ENCODE measurements around the gene TTI1. TPM values are rescaled to one million over a fixed set of nuclear protein-coding genes. Genes with fewer than 3 reads are reported as not detected.
A peak's percentile ranks its signal among the peaks of the same experiment; 100 is the strongest.

TTI1 gene
- total and polyA plus RNA-seq, 2 of the 13 experiments (the other 11 are each of a cell fraction or from before 2014, with no cell fraction given) = 22.9 to 39.8 TPM

DNA sequence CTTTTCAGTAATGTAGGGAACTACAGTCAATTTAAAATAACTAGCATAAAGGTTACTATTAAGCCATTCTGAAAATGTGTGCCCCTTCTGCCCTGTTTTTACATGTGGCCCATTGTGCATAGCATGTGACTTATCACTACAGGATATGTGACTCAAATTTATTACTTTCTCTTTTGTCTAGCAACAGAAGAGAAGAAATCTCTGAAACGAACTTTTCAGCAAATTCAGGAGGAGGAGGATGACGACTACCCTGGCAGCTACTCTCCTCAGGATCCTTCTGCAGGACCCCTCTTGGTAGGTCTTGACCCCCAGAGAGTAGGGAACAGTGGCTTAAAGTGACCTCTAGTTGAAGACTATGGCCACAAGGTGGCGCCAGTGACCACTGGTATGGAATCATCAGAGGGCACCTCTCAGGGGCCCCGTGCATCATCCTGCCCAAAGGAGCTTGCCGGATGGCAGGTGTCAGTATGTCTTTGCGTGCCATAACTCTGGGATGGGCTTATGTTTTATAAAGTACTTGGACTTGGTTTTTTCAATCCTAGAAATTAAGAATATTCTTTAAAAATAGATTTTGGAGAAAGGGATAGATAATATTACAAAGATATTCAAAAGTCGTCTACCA is 24.2 kb upstream of the TTI1 start (continued):
- TF ChIP-seq ZBTB26 (CRISPR knock-in tag; IDR thresholded peaks at IDR 0.05; ENCODE audit: borderline replicate concordance) = 0 out of 2 replicates have a peak, but pooled peaks have one; percentile 39
- TF ChIP-seq KLF16 (CRISPR knock-in tag; IDR thresholded peaks at IDR 0.05) = peak in 1 of 2 experiments; percentile 45; a peak in 1 of 4 replicates
- TF ChIP-seq, protein P1, sequence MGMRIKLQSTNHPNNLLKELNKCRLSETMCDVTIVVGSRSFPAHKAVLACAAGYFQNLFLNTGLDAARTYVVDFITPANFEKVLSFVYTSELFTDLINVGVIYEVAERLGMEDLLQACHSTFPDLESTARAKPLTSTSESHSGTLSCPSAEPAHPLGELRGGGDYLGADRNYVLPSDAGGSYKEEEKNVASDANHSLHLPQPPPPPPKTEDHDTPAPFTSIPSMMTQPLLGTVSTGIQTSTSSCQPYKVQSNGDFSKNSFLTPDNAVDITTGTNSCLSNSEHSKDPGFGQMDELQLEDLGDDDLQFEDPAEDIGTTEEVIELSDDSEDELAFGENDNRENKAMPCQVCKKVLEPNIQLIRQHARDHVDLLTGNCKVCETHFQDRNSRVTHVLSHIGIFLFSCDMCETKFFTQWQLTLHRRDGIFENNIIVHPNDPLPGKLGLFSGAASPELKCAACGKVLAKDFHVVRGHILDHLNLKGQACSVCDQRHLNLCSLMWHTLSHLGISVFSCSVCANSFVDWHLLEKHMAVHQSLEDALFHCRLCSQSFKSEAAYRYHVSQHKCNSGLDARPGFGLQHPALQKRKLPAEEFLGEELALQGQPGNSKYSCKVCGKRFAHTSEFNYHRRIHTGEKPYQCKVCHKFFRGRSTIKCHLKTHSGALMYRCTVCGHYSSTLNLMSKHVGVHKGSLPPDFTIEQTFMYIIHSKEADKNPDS (CRISPR knock-in tag; IDR thresholded peaks at IDR 0.05) = no peak
- peak; percentile 95 for TF ChIP-seq SMC3 (IDR thresholded peaks at IDR 0.05; ENCODE audit: low read length)
- TF ChIP-seq RXRB (CRISPR knock-in tag; IDR thresholded peaks at IDR 0.05; ENCODE audit: borderline replicate concordance) = 0 out of 2 replicates have a peak, but pooled peaks have one; percentile 43
- TF ChIP-seq CTCF (CRISPR knock-in tag; IDR thresholded peaks at IDR 0.05) = peak; percentile 98
- no peak for TF ChIP-seq ZNF256 (CRISPR knock-in tag; conservative IDR thresholded peaks at IDR 0.05)
- peak; percentile 56; the same call in 1 of the 2 replicates for TF ChIP-seq ZSCAN9 (CRISPR knock-in tag; IDR thresholded peaks at IDR 0.05; ENCODE audit: borderline replicate concordance)
- peak; percentile 38; the same call in 1 of the 2 replicates for TF ChIP-seq RXRA (CRISPR knock-in tag; IDR thresholded peaks at IDR 0.05)
- peak; percentile 55; the same call in 1 of the 2 replicates for TF ChIP-seq BORCS8-MEF2B (CRISPR knock-in tag; IDR thresholded peaks at IDR 0.05)
- TF ChIP-seq DNMT3B (CRISPR knock-in tag; conservative IDR thresholded peaks at IDR 0.05) = peak; percentile 54; the same call in 1 of the 2 replicates
- TF ChIP-seq IRF2 (CRISPR knock-in tag; IDR thresholded peaks at IDR 0.05) = 0 out of 2 replicates have a peak, but pooled peaks have one; percentile 31
- TF ChIP-seq ZSCAN20 (CRISPR knock-in tag; IDR thresholded peaks at IDR 0.05; ENCODE audit: borderline replicate concordance) = 0 out of 2 replicates have a peak, but pooled peaks have one; percentile 15
- TF ChIP-seq HDAC2 (CRISPR knock-in tag; IDR thresholded peaks at IDR 0.05) = peak; percentile 35; the same call in 1 of the 2 replicates
- TF ChIP-seq XRCC5 (optimal IDR thresholded peaks at IDR 0.05; ENCODE audit: low read length) = peak; percentile 92
- TF ChIP-seq, protein P2, sequence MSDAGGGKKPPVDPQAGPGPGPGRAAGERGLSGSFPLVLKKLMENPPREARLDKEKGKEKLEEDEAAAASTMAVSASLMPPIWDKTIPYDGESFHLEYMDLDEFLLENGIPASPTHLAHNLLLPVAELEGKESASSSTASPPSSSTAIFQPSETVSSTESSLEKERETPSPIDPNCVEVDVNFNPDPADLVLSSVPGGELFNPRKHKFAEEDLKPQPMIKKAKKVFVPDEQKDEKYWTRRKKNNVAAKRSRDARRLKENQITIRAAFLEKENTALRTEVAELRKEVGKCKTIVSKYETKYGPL (CRISPR knock-in tag; IDR thresholded peaks at IDR 0.05) = no peak
- TF ChIP-seq ZNF510 (CRISPR knock-in tag; IDR thresholded peaks at IDR 0.05; ENCODE audit: low read depth) = no peak
- TF ChIP-seq RAD21 (CRISPR knock-in tag; IDR thresholded peaks at IDR 0.05) = peak; percentile 89
- no peak for TF ChIP-seq ZBED4 (CRISPR knock-in tag; IDR thresholded peaks at IDR 0.05; ENCODE audit: borderline replicate concordance)

Data from HepG2 (cell line).